ENCODE results near the gene PXMP2. TPM values are rescaled to one million over a fixed set of nuclear protein-coding genes. Genes with fewer than 3 reads are reported as not detected.

PXMP2 gene
- total RNA-seq, 1 experiment from 2014 or later, result 52.6 TPM

DNA sequence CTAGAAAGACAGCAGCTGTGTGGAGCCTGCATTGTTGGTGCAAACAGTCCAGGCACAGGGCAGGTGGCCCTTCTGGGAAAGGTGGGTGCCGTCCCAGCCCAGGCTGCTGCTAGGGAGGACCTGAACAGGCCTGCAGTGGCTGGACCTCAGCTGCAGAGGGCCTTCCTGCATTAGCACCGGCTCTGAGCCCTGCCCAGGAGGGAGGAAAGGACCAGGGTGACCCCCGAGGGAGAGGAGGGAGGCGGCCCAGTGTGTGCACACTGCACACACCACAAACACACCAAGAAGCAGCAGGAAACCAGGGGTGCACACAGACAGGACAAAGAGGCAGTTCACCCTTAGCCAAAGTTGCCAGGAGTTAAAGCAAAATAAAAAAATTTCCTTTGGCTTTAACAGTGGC lies 15.3 kb downstream of the PXMP2 start:
- no peak overlapping the region for H3K4me3 ChIP-seq (ENCODE audit: low read depth, low read length, poor library complexity, severe bottlenecking)
- H3K27me3 ChIP-seq (replicated peaks; ENCODE audit: insufficient read depth, low read depth, low read length, poor library complexity), result no peaks in the 10 kb centered on the region
- H3K4me1 ChIP-seq (ENCODE audit: insufficient read depth, low read length, poor library complexity, severe bottlenecking), result no peaks in the 10 kb centered on the region
- no peak overlapping the region for H3K27ac ChIP-seq (ENCODE audit: low read depth, low read length, poor library complexity, severe bottlenecking)
- no peaks in the 10 kb centered on the region for H3K9me3 ChIP-seq (ENCODE audit: low read depth, low read length, poor library complexity, severe bottlenecking)
- no TSS peak for BruUV-seq (replicated peaks)
- no peak for TF ChIP-seq EZH2 (IDR thresholded peaks at IDR 0.05; ENCODE audit: borderline replicate concordance, low read depth, low read length, poor library complexity, severe bottlenecking)
- TF ChIP-seq, protein P1, sequence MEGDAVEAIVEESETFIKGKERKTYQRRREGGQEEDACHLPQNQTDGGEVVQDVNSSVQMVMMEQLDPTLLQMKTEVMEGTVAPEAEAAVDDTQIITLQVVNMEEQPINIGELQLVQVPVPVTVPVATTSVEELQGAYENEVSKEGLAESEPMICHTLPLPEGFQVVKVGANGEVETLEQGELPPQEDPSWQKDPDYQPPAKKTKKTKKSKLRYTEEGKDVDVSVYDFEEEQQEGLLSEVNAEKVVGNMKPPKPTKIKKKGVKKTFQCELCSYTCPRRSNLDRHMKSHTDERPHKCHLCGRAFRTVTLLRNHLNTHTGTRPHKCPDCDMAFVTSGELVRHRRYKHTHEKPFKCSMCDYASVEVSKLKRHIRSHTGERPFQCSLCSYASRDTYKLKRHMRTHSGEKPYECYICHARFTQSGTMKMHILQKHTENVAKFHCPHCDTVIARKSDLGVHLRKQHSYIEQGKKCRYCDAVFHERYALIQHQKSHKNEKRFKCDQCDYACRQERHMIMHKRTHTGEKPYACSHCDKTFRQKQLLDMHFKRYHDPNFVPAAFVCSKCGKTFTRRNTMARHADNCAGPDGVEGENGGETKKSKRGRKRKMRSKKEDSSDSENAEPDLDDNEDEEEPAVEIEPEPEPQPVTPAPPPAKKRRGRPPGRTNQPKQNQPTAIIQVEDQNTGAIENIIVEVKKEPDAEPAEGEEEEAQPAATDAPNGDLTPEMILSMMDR (conservative IDR thresholded peaks at IDR 0.05; ENCODE audit: low read depth, low read length), result no peak
- ChIA-PET CTCF (no interaction called here), POLR2A (ENCODE audit: low non-redundant PET) (no interaction called here)
- intact Hi-C loops (cut with micrococcal nuclease; ENCODE audit: unreplicated experiment), result no loop called here
- DNase-seq (ENCODE audit: low spot score), result no peak
- peaks cover 38% of the 10 kb centered on the region for H3K36me3 ChIP-seq (ENCODE audit: insufficient read depth, low read length, poor library complexity, severe bottlenecking)

DNA sequence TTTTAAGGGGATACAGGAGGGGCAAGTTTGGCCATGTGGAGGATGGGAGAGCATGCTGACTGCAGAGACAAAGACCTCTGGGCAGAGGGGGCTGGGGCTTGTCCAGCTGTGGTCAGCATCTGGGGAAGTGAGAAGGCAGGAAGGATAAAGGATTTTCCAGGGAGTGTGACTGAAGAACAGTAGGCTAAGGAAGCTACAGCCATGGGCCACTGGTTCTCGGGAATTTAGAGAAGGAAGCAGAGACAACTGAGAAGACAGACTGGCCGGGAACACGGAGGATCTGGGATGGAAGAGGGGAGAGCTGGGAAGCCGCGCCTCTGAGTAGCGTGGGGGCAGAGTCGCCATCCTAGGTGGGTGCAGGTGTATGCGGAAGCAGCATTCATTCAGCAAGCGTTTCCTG lies 16.3 kb downstream of the PXMP2 start:
- Histone ChIP-seq H3K27me3 (replicated peaks; ENCODE audit: insufficient read depth, low read depth, low read length, poor library complexity) (no peaks in the 10 kb centered on the region), H3K9me3 (ENCODE audit: low read depth, low read length, poor library complexity, severe bottlenecking) (no peaks in the 10 kb centered on the region), H3K4me3 (ENCODE audit: low read depth, low read length, poor library complexity, severe bottlenecking) (no peak overlapping the region), H3K4me1 (ENCODE audit: insufficient read depth, low read length, poor library complexity, severe bottlenecking) (no peaks in the 10 kb centered on the region), H3K27ac (ENCODE audit: low read depth, low read length, poor library complexity, severe bottlenecking) (no peak overlapping the region), H3K36me3 (ENCODE audit: insufficient read depth, low read length, poor library complexity, severe bottlenecking) (peaks cover 29% of the 10 kb centered on the region)
- DNase-seq (ENCODE audit: low spot score), result no peak
- POLR2A ChIA-PET (ENCODE audit: low non-redundant PET), result no interaction called here
- TF ChIP-seq EZH2 (IDR thresholded peaks at IDR 0.05; ENCODE audit: borderline replicate concordance, low read depth, low read length, poor library complexity, severe bottlenecking), result no peak
- TF ChIP-seq, protein P1 (conservative IDR thresholded peaks at IDR 0.05; ENCODE audit: low read depth, low read length), result no peak
- CTCF ChIA-PET, result no interaction called here
- no TSS peak for BruUV-seq (replicated peaks)
- intact Hi-C loops (cut with micrococcal nuclease; ENCODE audit: unreplicated experiment), result no loop called here

DNA sequence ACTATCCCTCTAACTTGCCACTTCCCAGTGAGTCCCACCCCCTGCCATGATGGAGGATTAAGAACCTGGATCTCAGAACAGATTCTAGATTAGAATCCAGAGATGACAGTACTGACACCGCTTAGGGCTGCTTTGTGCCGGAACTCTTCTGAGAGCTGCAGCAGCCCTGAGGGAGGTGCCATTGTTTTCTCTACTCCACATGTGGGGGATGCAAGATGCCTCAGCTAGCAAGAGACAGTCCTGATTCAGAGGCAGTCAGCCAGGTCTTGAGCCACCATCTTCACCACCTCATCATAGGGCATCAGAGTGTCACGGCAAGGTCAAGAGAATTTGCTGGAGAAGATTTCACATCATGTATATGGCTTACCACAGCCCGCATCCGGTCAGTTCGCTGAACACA lies 19.9 kb downstream of the PXMP2 start:
- Histone ChIP-seq H3K9me3 (ENCODE audit: low read depth, low read length, poor library complexity, severe bottlenecking) (no peaks in the 10 kb centered on the region), H3K27me3 (replicated peaks; ENCODE audit: insufficient read depth, low read depth, low read length, poor library complexity) (no peaks in the 10 kb centered on the region), H3K4me1 (ENCODE audit: insufficient read depth, low read length, poor library complexity, severe bottlenecking) (no peaks in the 10 kb centered on the region), H3K4me3 (ENCODE audit: low read depth, low read length, poor library complexity, severe bottlenecking) (no peak overlapping the region), H3K36me3 (ENCODE audit: insufficient read depth, low read length, poor library complexity, severe bottlenecking) (peaks cover 5% of the 10 kb centered on the region), H3K27ac (ENCODE audit: low read depth, low read length, poor library complexity, severe bottlenecking) (no peak overlapping the region)
- TF ChIP-seq EZH2 (IDR thresholded peaks at IDR 0.05; ENCODE audit: borderline replicate concordance, low read depth, low read length, poor library complexity, severe bottlenecking), result no peak
- TF ChIP-seq, protein P1 (conservative IDR thresholded peaks at IDR 0.05; ENCODE audit: low read depth, low read length), result no peak
- ChIA-PET POLR2A (ENCODE audit: low non-redundant PET) (no interaction called here), CTCF (no interaction called here)
- no TSS peak for BruUV-seq (replicated peaks)
- DNase-seq (ENCODE audit: low spot score), result no peak
- intact Hi-C loops (cut with micrococcal nuclease; ENCODE audit: unreplicated experiment), result no loop called here
